DND-41 (cell line): Measurements from ENCODE around the gene TIMM10B.
A peak's percentile ranks its signal among the peaks of the same experiment; 100 is the strongest.

Experiments
- CTCF ChIP-seq: IDR thresholded peaks from 2 replicates; pipeline ENCODE4 v1.5.1; 2012; ENCODE audit warnings: borderline replicate concordance, low read length, moderate library complexity, mild to moderate bottlenecking; ENCODE audit not compliant: poor library complexity, severe bottlenecking; ENCODE audit errors: extremely low read depth
- EZH2 ChIP-seq: IDR thresholded peaks from 3 replicates; pipeline ENCODE4 v1.6.1; 2012; ENCODE audit warnings: borderline replicate concordance, low read depth, mild to moderate bottlenecking, moderate library complexity, low read length, inconsistent platforms; ENCODE audit not compliant: severe bottlenecking

- TF ChIP-seq CTCF (peak; percentile 93), EZH2 (no peak)
Observed at GRCh38 chr11:6443269-6444003, 37.9 kb upstream of the TIMM10B start.
